Smooth muscle cell (in vitro differentiated cells): ENCODE measurements around the gene BOK. TPM values are rescaled to one million over a fixed set of nuclear protein-coding genes. Genes with fewer than 3 reads are reported as not detected.

Experiments
- DNase-seq: peaks from one replicate; lab custom pipeline; 2025; ENCODE audit not compliant: unreplicated experiment; lab: John Stamatoyannopoulos, UW
- H2AFZ ChIP-seq: fragments of 200-600 bp; sonication (generic); 2 replicates; pipeline ENCODE4 v1.6.0; 2016; ENCODE audit warnings: antibody characterized with exemption, low read depth, mild to moderate bottlenecking
- H3F3A ChIP-seq: fragments of 200-600 bp; sonication (generic); 2 replicates; pipeline ENCODE4 v1.6.0; 2017; ENCODE audit warnings: antibody characterized with exemption, low read depth
- H3K27ac ChIP-seq: fragments of 200-600 bp; sonication (generic); 2 replicates; pipeline ENCODE4 v1.5.1; 2016; ENCODE audit warnings: low read depth, mild to moderate bottlenecking
- H3K27me3 ChIP-seq: fragments of 200-600 bp; sonication (generic); 2 replicates; pipeline ENCODE4 v1.6.1; 2016; ENCODE audit warnings: low read depth, mild to moderate bottlenecking
- H3K36me3 ChIP-seq: fragments of 200-600 bp; sonication (generic); 2 replicates; pipeline ENCODE4 v1.5.1; 2016; ENCODE audit warnings: low read depth
- H3K4me1 ChIP-seq: fragments of 200-600 bp; sonication (generic); 2 replicates; pipeline ENCODE4 v1.5.1; 2016; ENCODE audit warnings: low read depth
- H3K4me2 ChIP-seq: fragments of 200-600 bp; sonication (generic); 2 replicates; pipeline ENCODE4 v1.6.0; 2016; ENCODE audit warnings: mild to moderate bottlenecking
- H3K4me3 ChIP-seq: fragments of 200-600 bp; sonication (generic); 2 replicates; pipeline ENCODE4 v1.5.1; 2016; ENCODE audit warnings: mild to moderate bottlenecking
- H3K79me2 ChIP-seq: fragments of 200-600 bp; sonication (generic); 2 replicates; pipeline ENCODE4 v1.6.0; 2016; ENCODE audit warnings: low read depth, mild to moderate bottlenecking
- H3K9ac ChIP-seq: fragments of 200-600 bp; sonication (generic); 2 replicates; pipeline ENCODE4 v1.6.0; 2016; ENCODE audit warnings: low read depth
- H3K9me3 ChIP-seq: fragments of 200-600 bp; sonication (generic); replicated peaks from 2 replicates; pipeline ENCODE4 v1.5.1; 2016; ENCODE audit warnings: low read depth
- H4K20me1 ChIP-seq: fragments of 200-600 bp; sonication (generic); 2 replicates; pipeline ENCODE4 v1.6.0; 2016; ENCODE audit warnings: low read depth
- WGBS: methylation state at CpG from one replicate; pipeline ENCODE4 v1.1.7; 2016; ENCODE audit warnings: low lambda C conversion rate; 5-methylcytosine and 5-hydroxymethylcytosine counted together
- polyA plus RNA-seq: library from polyadenylated mRNA; unstranded; fragments of >200 nt; fragmentation: Nextera tagmentation; extraction: Ambion mirVana; gene quantifications from 2 replicates; pipeline ENCODE4 v1.2.1, GENCODE V29; 2016
- total RNA-seq: library from RNA; depleted of rRNA; stranded (reverse); fragments of >200 nt; gene quantifications from 2 replicates; pipeline ENCODE4 v1.2.3, GENCODE V29; 2014
- TF ChIP-seq, protein P1 (sequence below): fragments of 200-600 bp; sonication (generic); IDR thresholded peaks from 2 replicates; pipeline ENCODE4 v1.5.1; 2017; ENCODE audit warnings: borderline replicate concordance, mild to moderate bottlenecking, antibody characterized with exemption; ENCODE audit not compliant: insufficient read depth, poor library complexity, severe bottlenecking

Gene BOK
- total and polyA plus RNA-seq, 2 experiments from 2014 or later = 34.9 to 40.8 TPM

DNA sequence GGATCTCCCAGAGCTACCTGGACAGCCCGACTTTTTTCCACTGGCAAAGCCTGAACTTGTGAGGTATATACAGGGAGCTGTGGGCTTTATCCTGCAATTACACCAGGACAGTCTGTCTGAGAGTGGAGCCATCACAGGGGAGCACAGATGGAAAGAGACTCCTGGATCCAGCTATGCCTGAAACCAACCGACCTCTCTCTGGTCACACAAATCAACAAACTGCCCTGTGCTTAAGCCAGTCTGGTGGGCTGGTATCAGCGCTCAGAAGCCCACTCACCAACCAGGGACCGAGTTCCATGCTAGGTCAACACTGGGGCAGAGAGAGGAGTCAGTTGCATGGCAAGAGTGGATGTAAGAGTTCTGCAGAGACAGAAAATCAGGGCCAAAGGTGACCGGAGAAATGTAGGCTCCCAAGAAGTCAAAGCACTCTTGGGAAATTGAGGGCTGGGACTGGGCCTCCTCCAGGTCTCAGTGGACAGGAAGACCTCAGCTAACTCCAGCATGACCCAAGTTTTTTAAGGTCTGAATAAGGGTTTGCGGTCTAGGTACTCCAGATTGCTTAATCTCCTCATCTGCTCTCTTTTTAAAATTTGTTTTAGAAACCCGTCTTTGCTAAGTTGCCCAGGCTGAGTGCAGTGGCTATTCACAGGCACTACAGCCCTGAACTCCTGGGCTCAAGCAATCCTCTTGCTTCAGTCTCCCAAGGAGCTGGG lies 3.8 kb upstream of the BOK start:
- H3K9ac ChIP-seq = no peak overlapping the region
- peaks cover 4% of the 10 kb centered on the region for H4K20me1 ChIP-seq
- peaks cover 5% of the 10 kb centered on the region for H3K4me1 ChIP-seq
- no peak overlapping the region for H2AFZ ChIP-seq
- no peak overlapping the region for H3K4me2 ChIP-seq
- H3F3A ChIP-seq = peaks cover 2% of the 10 kb centered on the region
- DNase-seq = no peak
- 97% methylated on average over 7 of the region's 7 CpGs for WGBS
- no peaks in the 10 kb centered on the region for H3K36me3 ChIP-seq
- H3K9me3 ChIP-seq = no peaks in the 10 kb centered on the region
- H3K4me3 ChIP-seq = no peak overlapping the region
- no peaks in the 10 kb centered on the region for H3K27me3 ChIP-seq
- H3K27ac ChIP-seq = no peak overlapping the region
- H3K79me2 ChIP-seq = peaks cover 8% of the 10 kb centered on the region
- TF ChIP-seq, protein P1, sequence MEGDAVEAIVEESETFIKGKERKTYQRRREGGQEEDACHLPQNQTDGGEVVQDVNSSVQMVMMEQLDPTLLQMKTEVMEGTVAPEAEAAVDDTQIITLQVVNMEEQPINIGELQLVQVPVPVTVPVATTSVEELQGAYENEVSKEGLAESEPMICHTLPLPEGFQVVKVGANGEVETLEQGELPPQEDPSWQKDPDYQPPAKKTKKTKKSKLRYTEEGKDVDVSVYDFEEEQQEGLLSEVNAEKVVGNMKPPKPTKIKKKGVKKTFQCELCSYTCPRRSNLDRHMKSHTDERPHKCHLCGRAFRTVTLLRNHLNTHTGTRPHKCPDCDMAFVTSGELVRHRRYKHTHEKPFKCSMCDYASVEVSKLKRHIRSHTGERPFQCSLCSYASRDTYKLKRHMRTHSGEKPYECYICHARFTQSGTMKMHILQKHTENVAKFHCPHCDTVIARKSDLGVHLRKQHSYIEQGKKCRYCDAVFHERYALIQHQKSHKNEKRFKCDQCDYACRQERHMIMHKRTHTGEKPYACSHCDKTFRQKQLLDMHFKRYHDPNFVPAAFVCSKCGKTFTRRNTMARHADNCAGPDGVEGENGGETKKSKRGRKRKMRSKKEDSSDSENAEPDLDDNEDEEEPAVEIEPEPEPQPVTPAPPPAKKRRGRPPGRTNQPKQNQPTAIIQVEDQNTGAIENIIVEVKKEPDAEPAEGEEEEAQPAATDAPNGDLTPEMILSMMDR = no peak

DNA sequence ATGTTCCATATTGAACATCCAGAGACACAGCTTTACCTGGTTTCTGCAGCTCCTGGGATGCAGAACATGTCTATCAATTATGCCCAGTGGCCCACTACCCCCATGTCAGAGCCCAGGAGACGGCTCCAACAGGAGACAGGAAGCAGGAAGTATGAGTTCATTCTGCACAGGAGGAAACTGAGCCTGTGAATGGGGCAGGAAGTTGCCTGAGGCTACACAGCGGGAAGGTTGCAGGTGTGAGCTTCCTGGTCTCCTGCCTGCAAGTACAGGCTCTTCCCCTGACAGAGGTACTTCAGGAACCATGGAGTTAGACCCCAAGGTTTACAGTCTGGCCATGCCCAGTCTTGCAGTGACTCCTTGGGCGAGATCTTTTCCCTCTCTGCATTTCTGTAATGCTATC lies 2.8 kb upstream of the BOK start:
- Histone ChIP-seq H3K4me2 (no peak overlapping the region), H3K4me1 (peaks cover 14% of the 10 kb centered on the region), H3K27ac (no peak overlapping the region), H3K36me3 (no peaks in the 10 kb centered on the region), H3K79me2 (peaks cover 15% of the 10 kb centered on the region), H3K4me3 (no peak overlapping the region), H3K9me3 (no peaks in the 10 kb centered on the region), H4K20me1 (peaks cover 14% of the 10 kb centered on the region), H3F3A (peaks cover 7% of the 10 kb centered on the region), H3K27me3 (no peaks in the 10 kb centered on the region), H2AFZ (no peak overlapping the region), H3K9ac (no peak overlapping the region)
- WGBS = 72% methylated on average over 3 of the region's 3 CpGs
- no peak for DNase-seq
- TF ChIP-seq, protein P1 = no peak

DNA sequence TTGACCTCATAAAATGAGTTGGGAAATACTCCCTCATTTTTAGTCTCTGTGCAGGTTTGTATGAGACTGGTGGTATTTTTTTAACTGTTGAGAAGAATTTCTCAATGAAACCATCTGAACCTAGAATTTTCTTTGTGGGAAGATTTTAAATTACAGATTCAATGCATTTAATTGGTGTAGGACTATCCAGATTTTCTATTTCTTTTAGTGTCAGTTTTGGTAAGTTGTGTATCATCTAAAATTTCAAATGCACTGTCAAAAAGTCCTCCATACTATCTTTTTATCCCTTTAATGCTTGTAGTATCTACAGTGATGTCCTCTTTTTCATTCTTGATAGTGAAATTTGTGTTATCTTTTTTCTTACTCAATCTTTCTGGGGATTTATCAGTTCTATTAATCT lies 1.8 kb upstream of the BOK start:
- Histone ChIP-seq H3K27ac (no peak overlapping the region), H3K79me2 (peaks cover 18% of the 10 kb centered on the region), H2AFZ (no peak overlapping the region), H3K9me3 (no peaks in the 10 kb centered on the region), H3K4me3 (no peak overlapping the region), H3K36me3 (no peaks in the 10 kb centered on the region), H3K4me1 (peaks cover 15% of the 10 kb centered on the region), H4K20me1 (peaks cover 21% of the 10 kb centered on the region), H3K9ac (no peak overlapping the region), H3K27me3 (no peaks in the 10 kb centered on the region), H3K4me2 (no peak overlapping the region), H3F3A (peaks cover 7% of the 10 kb centered on the region)
- TF ChIP-seq, protein P1 = no peak
- DNase-seq = no peak
